ENCODE results near the gene IGFBP6.
A peak's percentile ranks its signal among the peaks of the same experiment; 100 is the strongest.

The IGFBP6 gene

DNA sequence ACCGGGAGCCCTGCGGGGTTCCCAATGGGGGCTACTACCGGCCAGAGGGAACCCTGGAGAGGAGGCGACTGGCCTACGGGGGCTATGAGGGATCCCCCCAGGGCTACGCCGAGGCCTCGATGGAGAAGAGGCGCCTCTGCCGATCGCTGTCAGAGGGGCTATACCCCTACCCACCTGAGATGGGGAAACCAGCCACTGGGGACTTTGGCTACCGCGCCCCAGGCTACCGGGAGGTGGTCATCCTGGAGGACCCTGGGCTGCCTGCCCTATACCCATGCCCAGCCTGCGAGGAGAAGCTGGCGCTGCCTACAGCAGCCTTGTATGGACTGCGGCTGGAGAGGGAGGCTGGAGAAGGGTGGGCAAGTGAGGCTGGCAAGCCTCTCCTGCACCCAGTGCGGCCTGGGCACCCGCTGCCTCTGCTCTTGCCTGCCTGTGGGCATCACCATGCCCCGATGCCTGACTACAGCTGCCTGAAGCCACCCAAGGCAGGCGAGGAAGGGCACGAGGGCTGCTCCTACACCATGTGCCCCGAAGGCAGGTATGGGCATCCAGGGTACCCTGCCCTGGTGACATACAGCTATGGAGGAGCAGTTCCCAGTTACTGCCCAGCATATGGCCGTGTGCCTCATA lies 37.9 kb upstream of the IGFBP6 start:
- DNase-seq (ENCODE audit: low spot score), result no peak

DNA sequence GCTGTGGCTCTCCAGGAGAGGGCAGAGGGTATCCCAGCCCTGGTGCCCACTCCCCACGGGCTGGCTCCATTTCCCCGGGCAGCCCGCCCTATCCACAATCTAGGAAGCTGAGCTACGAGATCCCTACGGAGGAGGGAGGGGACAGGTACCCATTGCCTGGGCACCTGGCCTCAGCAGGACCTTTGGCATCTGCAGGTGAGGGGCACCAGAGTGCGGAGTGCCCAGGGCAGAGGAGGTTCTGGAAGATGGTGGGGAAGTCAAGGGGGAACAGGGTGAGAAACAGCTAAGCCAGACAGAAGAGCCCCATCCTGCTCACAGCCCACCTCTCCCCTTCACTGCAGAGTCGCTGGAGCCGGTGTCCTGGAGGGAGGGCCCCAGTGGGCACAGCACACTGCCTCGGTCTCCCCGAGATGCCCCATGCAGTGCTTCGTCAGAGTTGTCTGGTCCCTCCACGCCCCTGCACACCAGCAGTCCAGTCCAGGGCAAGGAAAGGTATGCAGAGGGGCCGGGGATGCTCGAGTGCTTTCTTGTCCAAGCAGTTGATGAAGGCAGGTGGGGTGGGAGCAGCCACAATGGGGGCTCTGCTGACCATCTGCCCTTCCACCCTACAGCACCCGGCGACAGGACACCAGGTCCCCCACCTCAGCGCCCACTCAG lies 37.3 kb upstream of the IGFBP6 start:
- DNase-seq (ENCODE audit: low spot score), result no peak

GRCh38 chr12:53060721-53061276 lies 36.7 kb upstream of the IGFBP6 start:
- no peak for DNase-seq (ENCODE audit: low spot score)

DNA sequence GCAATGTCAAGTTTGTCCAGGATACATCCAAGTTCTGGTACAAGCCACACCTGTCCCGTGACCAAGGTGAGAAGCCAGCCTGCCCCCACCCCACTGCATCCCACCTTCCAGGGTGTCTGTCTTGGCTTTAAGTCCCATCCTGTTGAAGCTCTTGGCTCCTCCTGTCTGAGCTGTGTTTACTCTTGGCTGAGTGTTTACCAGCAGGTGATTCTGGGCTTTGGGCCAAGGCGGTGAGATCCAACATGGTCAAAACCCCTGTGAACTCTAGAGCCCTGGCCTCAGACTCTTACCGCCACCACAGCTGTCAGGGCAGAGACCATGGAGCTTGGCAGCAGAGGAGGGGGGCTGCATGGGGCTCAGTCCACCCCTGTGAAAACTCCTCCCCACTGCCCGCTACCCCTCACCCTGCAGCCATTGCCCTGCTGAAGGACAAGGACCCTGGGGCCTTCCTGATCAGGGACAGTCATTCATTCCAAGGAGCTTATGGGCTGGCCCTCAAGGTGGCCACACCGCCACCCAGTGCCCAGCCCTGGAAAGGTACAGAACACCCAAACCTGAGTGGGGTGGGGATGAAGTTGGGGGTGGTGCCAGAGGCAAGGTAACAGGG lies 36.0 kb upstream of the IGFBP6 start:
- DNase-seq (ENCODE audit: low spot score), result no peak

DNA sequence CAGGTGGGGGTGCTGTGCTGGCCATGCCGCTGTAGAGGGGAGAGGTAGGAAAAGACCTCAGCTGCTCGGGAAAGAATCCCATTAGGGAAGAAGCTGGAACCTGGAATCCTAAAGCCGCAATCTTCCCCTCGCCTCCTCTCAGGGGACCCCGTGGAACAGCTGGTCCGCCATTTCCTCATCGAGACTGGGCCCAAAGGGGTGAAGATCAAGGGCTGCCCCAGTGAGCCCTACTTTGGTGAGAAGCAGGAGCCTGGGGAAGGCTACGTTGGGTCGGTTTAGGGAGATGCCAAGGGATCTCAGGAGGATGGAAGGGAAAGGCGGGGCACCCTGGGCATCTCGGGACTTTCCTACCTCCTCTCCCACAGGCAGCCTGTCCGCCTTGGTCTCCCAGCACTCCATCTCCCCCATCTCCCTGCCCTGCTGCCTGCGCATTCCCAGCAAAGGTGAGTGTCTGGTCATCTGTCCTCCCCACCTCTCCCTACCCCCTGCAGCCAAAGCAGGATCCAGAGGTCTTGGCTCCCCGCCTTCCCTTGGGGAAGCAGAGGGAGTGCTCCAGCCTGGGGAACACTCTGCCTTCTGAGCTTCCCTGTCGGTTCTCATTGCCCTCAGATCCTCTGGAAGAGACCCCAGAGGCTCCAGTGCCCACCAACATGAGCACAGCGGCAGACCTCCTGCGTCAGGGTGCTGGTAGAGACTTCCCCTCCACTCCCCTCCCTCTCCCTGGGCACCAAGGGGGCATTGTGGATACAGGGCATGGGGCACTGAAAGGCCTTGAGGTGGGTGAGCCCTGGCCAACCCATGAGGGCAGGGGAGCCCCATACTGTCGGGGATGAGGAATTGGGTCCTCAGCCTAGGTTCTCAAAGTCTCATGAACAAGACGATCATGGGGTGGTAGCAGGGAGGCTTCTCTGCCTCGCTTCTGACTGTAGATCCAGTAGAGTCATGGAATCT lies 35.2 kb upstream of the IGFBP6 start:
- DNase-seq (ENCODE audit: low spot score), result no peak

- no peak for DNase-seq (ENCODE audit: low spot score)
Measured at GRCh38 chr12:53062977-53063707, 34.3 kb upstream of the IGFBP6 start.

DNA sequence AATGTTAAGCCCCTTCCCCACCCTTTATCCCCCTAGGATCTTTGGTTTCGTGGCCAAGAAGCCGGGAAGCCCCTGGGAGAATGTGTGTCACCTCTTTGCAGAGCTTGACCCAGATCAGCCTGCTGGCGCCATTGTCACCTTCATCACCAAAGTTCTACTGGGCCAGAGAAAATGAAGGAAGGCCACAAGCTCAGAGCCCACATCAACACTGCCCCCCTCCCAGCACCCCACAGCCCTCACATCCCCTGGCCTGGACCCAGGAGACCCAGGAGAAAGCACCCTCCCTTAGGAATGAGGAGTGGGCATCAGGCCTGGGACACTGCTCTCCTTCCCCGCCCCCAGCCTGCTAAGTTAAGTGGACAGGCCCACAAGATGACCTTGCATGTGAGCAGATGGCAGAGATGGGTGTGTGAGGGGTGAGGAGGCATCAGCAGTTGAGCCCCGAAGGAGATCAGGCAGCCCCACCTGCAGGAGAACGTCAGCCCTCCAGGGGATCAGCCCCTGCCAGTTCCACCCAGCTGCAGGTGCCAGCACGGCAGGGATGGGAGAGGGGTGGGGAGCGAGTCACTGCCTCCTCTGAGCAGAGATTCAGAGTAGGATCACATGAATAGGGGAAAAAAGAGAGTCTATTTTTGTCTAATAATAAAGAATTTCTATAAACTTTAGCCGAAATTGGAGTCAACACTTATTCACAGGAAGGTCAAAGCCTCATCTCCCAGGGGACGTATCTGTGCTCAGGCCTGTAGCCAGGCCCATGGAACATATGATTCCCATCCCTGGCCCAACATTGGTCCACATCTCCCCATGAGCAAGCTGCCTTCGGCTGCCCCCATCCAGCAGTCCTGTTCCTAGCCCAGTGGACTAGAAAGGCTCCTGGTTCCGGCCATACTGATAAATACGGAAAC lies 33.5 kb upstream of the IGFBP6 start:
- DNase-seq (ENCODE audit: low spot score), result no peak

- DNase-seq (ENCODE audit: low spot score), result no peak
Measured at GRCh38 chr12:53064613-53065436, 32.6 kb upstream of the IGFBP6 start.

GRCh38 chr12:53065470-53065869 lies 32.0 kb upstream of the IGFBP6 start:
- DNase-seq (ENCODE audit: low spot score), result no peak

- peak; percentile 66 for DNase-seq (ENCODE audit: low spot score)
Measured at GRCh38 chr12:53065975-53066931, 31.2 kb upstream of the IGFBP6 start.

- no peak for DNase-seq (ENCODE audit: low spot score)
Measured at GRCh38 chr12:53067074-53067992, 30.1 kb upstream of the IGFBP6 start.

- no peak for DNase-seq (ENCODE audit: low spot score)
Measured at GRCh38 chr12:53067993-53068770, 29.3 kb upstream of the IGFBP6 start.

- no peak for DNase-seq (ENCODE audit: low spot score)
Measured at GRCh38 chr12:53068811-53069585, 28.5 kb upstream of the IGFBP6 start.

DNA sequence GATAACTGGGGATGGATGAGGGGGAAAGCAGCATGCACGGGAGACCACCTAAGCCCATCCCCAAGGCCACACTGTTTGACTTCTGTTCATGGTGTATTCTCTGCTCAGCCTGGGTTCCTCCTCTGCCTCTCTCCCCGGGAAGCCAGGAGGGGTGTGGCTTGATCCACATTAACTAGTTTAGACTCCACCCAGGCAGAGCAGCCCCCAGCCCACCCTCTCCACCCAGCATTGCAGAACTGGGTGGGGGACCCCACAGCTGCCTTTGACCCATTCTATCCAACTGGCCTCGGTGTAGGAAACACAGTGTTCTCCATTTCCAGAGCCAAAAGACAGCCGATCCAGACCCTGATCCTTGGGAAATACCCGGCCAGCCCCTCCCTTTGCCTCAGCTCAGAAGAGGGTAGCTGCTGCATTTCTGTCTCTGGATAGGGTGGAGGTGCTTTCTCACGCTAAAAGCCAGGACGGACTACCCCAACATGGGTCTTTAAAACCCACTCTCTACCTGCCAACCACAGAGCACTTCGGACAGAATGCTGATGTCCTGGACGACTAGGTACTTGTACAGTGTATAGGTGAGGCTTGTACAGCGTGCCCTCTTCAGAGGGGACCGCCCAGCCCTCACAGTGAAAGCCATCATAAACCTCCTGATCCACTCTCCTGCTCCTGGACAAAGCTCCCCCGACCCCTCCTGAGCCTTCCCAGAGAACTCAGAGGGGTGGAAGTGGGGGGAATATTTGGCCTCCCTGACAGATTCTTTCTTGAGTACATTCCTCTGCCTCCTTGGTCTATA lies 27.7 kb upstream of the IGFBP6 start:
- no peak for DNase-seq (ENCODE audit: low spot score)
